ENCODE data around the gene CACNA1C.

DNA sequence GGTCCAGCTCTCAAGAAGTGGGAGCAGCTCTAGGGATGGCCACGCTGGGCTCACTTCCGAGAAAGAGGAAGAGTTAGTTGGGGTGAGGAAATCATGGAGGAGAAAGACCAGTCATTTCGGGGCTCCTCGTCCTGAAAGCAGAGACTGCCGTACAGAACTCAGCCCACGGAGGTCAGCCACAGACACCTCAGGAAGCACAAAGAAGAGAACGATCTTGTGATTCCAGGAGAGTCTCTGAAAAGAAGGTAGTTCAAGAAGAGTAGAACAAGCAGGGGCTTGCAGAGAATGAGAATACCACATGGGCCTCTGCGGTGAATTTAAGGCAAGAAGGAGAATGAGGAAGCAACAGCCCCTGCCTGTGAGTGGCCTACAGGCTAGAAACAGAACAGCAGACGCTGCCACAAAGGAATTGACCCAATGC is 311.9 kb downstream of the CACNA1C start:
- TF ChIP-seq POLR2A (IDR thresholded peaks at IDR 0.05) (no peak), EP300 (IDR thresholded peaks at IDR 0.05) (no peak)
- TF ChIP-seq, protein P1, sequence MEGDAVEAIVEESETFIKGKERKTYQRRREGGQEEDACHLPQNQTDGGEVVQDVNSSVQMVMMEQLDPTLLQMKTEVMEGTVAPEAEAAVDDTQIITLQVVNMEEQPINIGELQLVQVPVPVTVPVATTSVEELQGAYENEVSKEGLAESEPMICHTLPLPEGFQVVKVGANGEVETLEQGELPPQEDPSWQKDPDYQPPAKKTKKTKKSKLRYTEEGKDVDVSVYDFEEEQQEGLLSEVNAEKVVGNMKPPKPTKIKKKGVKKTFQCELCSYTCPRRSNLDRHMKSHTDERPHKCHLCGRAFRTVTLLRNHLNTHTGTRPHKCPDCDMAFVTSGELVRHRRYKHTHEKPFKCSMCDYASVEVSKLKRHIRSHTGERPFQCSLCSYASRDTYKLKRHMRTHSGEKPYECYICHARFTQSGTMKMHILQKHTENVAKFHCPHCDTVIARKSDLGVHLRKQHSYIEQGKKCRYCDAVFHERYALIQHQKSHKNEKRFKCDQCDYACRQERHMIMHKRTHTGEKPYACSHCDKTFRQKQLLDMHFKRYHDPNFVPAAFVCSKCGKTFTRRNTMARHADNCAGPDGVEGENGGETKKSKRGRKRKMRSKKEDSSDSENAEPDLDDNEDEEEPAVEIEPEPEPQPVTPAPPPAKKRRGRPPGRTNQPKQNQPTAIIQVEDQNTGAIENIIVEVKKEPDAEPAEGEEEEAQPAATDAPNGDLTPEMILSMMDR (IDR thresholded peaks at IDR 0.05) = no peak

Measured in suprapubic skin (tissue), 3 donors.